Testis (tissue), 2 donors: Measurements from ENCODE around the gene HPSE2.

Experiments used
- POLR2A ChIP-seq: fragments of 450-650 bp; IDR thresholded peaks from one replicate; pipeline ENCODE4 v1.6.1; 2017; ENCODE audit warnings: antibody characterized with exemption, mild to moderate bottlenecking, moderate library complexity
- TF ChIP-seq, protein P1 (sequence below), 3 experiments: fragments of 450-650 bp in 2 of 3; fragments of 200-600 bp in 1 of 3; sonication (generic) in 1 of 3; IDR thresholded peaks; one replicate each; pipeline ENCODE4 v1.5.1; 2016 to 2019; ENCODE audit warnings: antibody characterized with exemption in 3 of 3, mild to moderate bottlenecking in 2 of 3, moderate library complexity in 1 of 3

DNA sequence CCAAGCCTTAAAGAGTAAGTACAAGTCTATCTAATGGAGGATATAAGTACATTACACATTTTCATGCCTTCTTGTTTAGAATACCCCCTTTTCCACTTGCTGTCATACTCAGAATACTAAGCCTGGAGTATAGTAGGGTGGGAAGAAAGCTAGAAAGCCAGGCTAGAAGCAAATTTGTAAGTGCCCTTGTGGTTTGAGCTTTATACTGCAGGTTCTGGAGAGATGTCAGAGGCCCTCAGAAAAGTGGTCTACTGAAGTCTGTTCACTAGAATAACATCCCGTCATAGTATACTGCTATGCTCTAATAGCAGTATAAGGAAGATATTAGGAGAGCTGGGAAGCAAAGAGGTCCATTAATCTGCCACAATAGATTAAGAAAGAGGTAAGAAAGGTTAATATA is 62.7 kb downstream of the HPSE2 start:
- TF ChIP-seq POLR2A: no peak
- TF ChIP-seq, protein P1, sequence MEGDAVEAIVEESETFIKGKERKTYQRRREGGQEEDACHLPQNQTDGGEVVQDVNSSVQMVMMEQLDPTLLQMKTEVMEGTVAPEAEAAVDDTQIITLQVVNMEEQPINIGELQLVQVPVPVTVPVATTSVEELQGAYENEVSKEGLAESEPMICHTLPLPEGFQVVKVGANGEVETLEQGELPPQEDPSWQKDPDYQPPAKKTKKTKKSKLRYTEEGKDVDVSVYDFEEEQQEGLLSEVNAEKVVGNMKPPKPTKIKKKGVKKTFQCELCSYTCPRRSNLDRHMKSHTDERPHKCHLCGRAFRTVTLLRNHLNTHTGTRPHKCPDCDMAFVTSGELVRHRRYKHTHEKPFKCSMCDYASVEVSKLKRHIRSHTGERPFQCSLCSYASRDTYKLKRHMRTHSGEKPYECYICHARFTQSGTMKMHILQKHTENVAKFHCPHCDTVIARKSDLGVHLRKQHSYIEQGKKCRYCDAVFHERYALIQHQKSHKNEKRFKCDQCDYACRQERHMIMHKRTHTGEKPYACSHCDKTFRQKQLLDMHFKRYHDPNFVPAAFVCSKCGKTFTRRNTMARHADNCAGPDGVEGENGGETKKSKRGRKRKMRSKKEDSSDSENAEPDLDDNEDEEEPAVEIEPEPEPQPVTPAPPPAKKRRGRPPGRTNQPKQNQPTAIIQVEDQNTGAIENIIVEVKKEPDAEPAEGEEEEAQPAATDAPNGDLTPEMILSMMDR (IDR thresholded peaks at IDR 0.05): no peak
